Astrocyte (in vitro differentiated cells and primary cell): ENCODE measurements around the gene HSFX2. TPM values are rescaled to one million over a fixed set of nuclear protein-coding genes. Genes with fewer than 3 reads are reported as not detected.
A peak's percentile ranks its signal among the peaks of the same experiment; 100 is the strongest.

Experiments used
- DNase-seq: peaks from one replicate; pipeline ENCODE4 v3.0.0-alpha.2; 2010; ENCODE audit warnings: low read depth
- FAIRE-seq: peaks from 2 replicates; lab custom pipeline; 2011; peaks lifted over from hg19 to GRCh38; lab: Jason Lieb, UNC
- H2AFZ ChIP-seq: 2 replicates; pipeline ENCODE4 v1.6.0; 2012; ENCODE audit warnings: low read depth, low read length, inconsistent platforms
- H3K27ac ChIP-seq: 2 replicates; pipeline ENCODE4 v1.5.1; 2011; ENCODE audit warnings: low read depth, low read length, inconsistent platforms
- H3K27me3 ChIP-seq: 2 replicates; pipeline ENCODE4 v1.6.0; 2011; ENCODE audit warnings: low read length, inconsistent platforms; ENCODE audit not compliant: insufficient read depth
- H3K36me3 ChIP-seq: 2 replicates; pipeline ENCODE4 v1.5.1; 2011; ENCODE audit warnings: low read length, inconsistent platforms; ENCODE audit not compliant: insufficient read depth
- H3K4me1 ChIP-seq: 2 replicates; pipeline ENCODE4 v1.5.1; 2011; ENCODE audit warnings: low read length, inconsistent platforms; ENCODE audit not compliant: insufficient read depth
- H3K4me2 ChIP-seq: 2 replicates; pipeline ENCODE4 v1.6.0; 2012; ENCODE audit warnings: low read length, inconsistent platforms
- H3K4me3 ChIP-seq: 2 replicates; pipeline ENCODE4 v1.5.1; 2011; ENCODE audit warnings: low read depth, mild to moderate bottlenecking, low read length, inconsistent platforms; ENCODE audit not compliant: insufficient read depth
- H3K79me2 ChIP-seq: 2 replicates; pipeline ENCODE4 v1.6.0; 2012; ENCODE audit warnings: mild to moderate bottlenecking, low read length, inconsistent platforms; ENCODE audit not compliant: insufficient read depth
- H3K9ac ChIP-seq: 2 replicates; pipeline ENCODE4 v1.6.0; 2012; ENCODE audit warnings: mild to moderate bottlenecking, low read length, inconsistent platforms
- H3K9me3 ChIP-seq: 2 replicates; pipeline ENCODE4 v1.5.1; 2012; ENCODE audit warnings: low read depth, mild to moderate bottlenecking, low read length, inconsistent platforms; ENCODE audit not compliant: insufficient read depth
- H4K20me1 ChIP-seq: 2 replicates; pipeline ENCODE4 v1.6.0; 2012; ENCODE audit warnings: low read length, inconsistent platforms; ENCODE audit not compliant: insufficient read depth
- H3K27ac Mint-ChIP-seq: one replicate; pipeline ENCODE4 v1.8.0; 2021; ENCODE audit warnings: mild to moderate bottlenecking, mixed read lengths; ENCODE audit not compliant: unreplicated experiment
- H3K27me3 Mint-ChIP-seq: one replicate; pipeline ENCODE4 v1.8.0; 2021; ENCODE audit warnings: low read depth, mixed read lengths; ENCODE audit not compliant: unreplicated experiment
- H3K36me3 Mint-ChIP-seq: one replicate; pipeline ENCODE4 v1.8.0; 2021; ENCODE audit warnings: low read depth, mixed read lengths; ENCODE audit not compliant: unreplicated experiment
- H3K4me1 Mint-ChIP-seq: one replicate; pipeline ENCODE4 v1.8.0; 2021; ENCODE audit warnings: low read depth, mixed read lengths; ENCODE audit not compliant: unreplicated experiment
- H3K4me3 Mint-ChIP-seq: one replicate; pipeline ENCODE4 v1.8.0; 2021; ENCODE audit warnings: mild to moderate bottlenecking, moderate library complexity, mixed read lengths; ENCODE audit not compliant: unreplicated experiment
- H3K9me3 Mint-ChIP-seq: one replicate; pipeline ENCODE4 v1.8.0; 2021; ENCODE audit warnings: mild to moderate bottlenecking, mixed read lengths; ENCODE audit not compliant: unreplicated experiment
- CTCF ChIP-seq: IDR thresholded peaks from 2 replicates; pipeline ENCODE4 v1.5.1; 2011; ENCODE audit warnings: low read depth, mild to moderate bottlenecking, inconsistent platforms, low read length, moderate library complexity; ENCODE audit not compliant: insufficient read depth
- EZH2 ChIP-seq: IDR thresholded peaks from 2 replicates; pipeline ENCODE4 v1.6.1; 2012; ENCODE audit warnings: mild to moderate bottlenecking, low read length, inconsistent platforms; ENCODE audit not compliant: insufficient read depth
- total RNA-seq: library from RNA; stranded (reverse); gene quantifications from 2 replicates; pipeline ENCODE4 v1.2.1, GENCODE V29; 2021

The HSFX2 gene
- total RNA-seq, 1 donor from 2014 or later = not detected

DNA sequence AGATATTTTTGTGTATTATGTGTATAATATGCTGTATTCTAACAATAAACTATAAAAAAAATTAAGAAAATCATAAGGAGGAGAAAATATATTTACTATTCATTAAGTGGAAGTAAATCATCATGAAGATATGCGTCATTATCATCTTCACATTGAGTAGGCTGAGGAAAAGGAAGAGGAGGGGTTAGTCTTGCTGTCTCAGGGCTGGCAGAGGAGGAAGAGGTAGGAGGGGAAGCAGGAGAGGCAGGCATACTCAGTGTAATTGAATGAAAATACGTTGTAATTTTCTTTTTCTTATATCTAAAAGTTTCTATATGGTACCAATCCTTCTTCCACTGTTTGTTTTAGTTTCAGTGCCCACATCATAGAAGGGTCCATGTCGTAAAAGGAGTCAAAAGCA lies 46.3 kb upstream of the HSFX2 start:
- Histone ChIP-seq H3K79me2 (no peaks in the 10 kb centered on the region), H3K4me1 (peaks cover 3% of the 10 kb centered on the region), H3K36me3 (no peaks in the 10 kb centered on the region), H2AFZ (no peak overlapping the region), H3K27me3 (no peaks in the 10 kb centered on the region), H3K4me3 (no peak overlapping the region), H3K9ac (no peak overlapping the region), H3K4me2 (no peak overlapping the region), H4K20me1 (no peaks in the 10 kb centered on the region), H3K9me3 (no peaks in the 10 kb centered on the region), H3K27ac (no peak overlapping the region)
- Mint-ChIP-seq H3K9me3 (no peaks in the 10 kb centered on the region), H3K27ac (no peak overlapping the region), H3K4me1 (peaks cover 10% of the 10 kb centered on the region), H3K27me3 (no peaks in the 10 kb centered on the region), H3K36me3 (peaks cover 2% of the 10 kb centered on the region), H3K4me3 (no peak overlapping the region)
- DNase-seq = no peak
- TF ChIP-seq CTCF (no peak), EZH2 (no peak)
- no peak for FAIRE-seq

- FAIRE-seq = no peak
- H3K27ac Mint-ChIP-seq = no peak overlapping the region
- H3K27me3 ChIP-seq = no peaks in the 10 kb centered on the region
- no peaks in the 10 kb centered on the region for H3K27me3 Mint-ChIP-seq
- H3K36me3 ChIP-seq = no peaks in the 10 kb centered on the region
- H2AFZ ChIP-seq = no peak overlapping the region
- H3K4me1 Mint-ChIP-seq = peaks cover 12% of the 10 kb centered on the region
- H3K4me2 ChIP-seq = no peak overlapping the region
- H3K9me3 Mint-ChIP-seq = no peaks in the 10 kb centered on the region
- H3K4me3 ChIP-seq = no peak overlapping the region
- no peak for DNase-seq
- H3K9ac ChIP-seq = no peak overlapping the region
- no peak overlapping the region for H3K27ac ChIP-seq
- H4K20me1 ChIP-seq = no peaks in the 10 kb centered on the region
- H3K4me1 ChIP-seq = peaks cover 3% of the 10 kb centered on the region
- no peaks in the 10 kb centered on the region for H3K79me2 ChIP-seq
- H3K4me3 Mint-ChIP-seq = no peak overlapping the region
- no peak for TF ChIP-seq EZH2
- no peak for TF ChIP-seq CTCF
- no peaks in the 10 kb centered on the region for H3K9me3 ChIP-seq
- no peaks in the 10 kb centered on the region for H3K36me3 Mint-ChIP-seq
Observed at GRCh38 chrX:149639568-149639967, 44.5 kb upstream of the HSFX2 start.

- H3K4me1 Mint-ChIP-seq = peaks cover 12% of the 10 kb centered on the region
Observed at GRCh38 chrX:149638860-149639259, 43.7 kb upstream of the HSFX2 start.

More at GRCh38 chrX:149638860-149639259, 43.7 kb upstream of the HSFX2 start:
- Histone ChIP-seq H2AFZ (no peak overlapping the region), H3K9ac (no peak overlapping the region), H3K4me2 (no peak overlapping the region), H3K9me3 (no peaks in the 10 kb centered on the region), H3K4me3 (no peak overlapping the region), H3K27me3 (no peaks in the 10 kb centered on the region), H3K36me3 (no peaks in the 10 kb centered on the region), H3K4me1 (peaks cover 3% of the 10 kb centered on the region), H3K27ac (no peak overlapping the region), H4K20me1 (no peaks in the 10 kb centered on the region), H3K79me2 (no peaks in the 10 kb centered on the region)
- H3K27ac Mint-ChIP-seq = no peak overlapping the region
- H3K9me3 Mint-ChIP-seq = no peaks in the 10 kb centered on the region
- no peaks in the 10 kb centered on the region for H3K27me3 Mint-ChIP-seq
- FAIRE-seq (no peak), DNase-seq (peak; percentile 77)
- TF ChIP-seq CTCF = no peak
- TF ChIP-seq EZH2 = no peak
- peak overlapping the region; percentile 7 for H3K4me3 Mint-ChIP-seq
- no peaks in the 10 kb centered on the region for H3K36me3 Mint-ChIP-seq
